ENCODE data around the gene ZBTB38. TPM values are rescaled to one million over a fixed set of nuclear protein-coding genes. Genes with fewer than 3 reads are reported as not detected.

The ZBTB38 gene
- total RNA-seq, 1 experiment from 2014 or later, result 46.7 TPM

DNA sequence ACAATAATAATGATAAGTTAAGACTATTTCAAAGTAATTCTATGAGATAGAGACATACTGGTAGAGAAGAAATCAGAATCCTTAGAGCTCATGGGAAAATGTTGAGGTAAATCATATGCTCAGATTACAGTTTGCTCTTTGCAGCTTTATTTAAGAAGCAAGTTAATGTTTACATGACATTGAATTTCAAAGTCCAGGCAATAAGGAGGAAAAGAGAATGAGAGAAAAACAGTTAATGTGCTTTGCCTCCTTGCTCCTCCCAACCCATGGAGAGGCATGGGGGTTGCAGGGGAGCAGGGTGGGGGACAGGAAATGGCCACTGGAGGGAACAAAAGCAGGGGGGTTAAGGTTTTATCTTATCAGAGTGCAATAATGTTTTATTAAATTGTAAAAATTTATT, 42.2 kb upstream of the ZBTB38 start:
- Histone ChIP-seq H3K9me3 (ENCODE audit: control insufficient read depth, insufficient read depth, low read depth, low read length) (no peaks in the 10 kb centered on the region), H3K27ac (ENCODE audit: low read length) (no peak overlapping the region), H3K36me3 (ENCODE audit: control insufficient read depth, insufficient read depth, low read length) (no peaks in the 10 kb centered on the region), H3K27me3 (ENCODE audit: control insufficient read depth, insufficient read depth, low read length) (no peaks in the 10 kb centered on the region), H3K4me1 (ENCODE audit: control insufficient read depth, insufficient read depth, low read length) (no peaks in the 10 kb centered on the region), H3K4me3 (ENCODE audit: low read depth in 2 of 2, low read length in 2 of 2) (no peak overlapping the region)
- POLR2A ChIA-PET, result no interaction called here
- in situ Hi-C loops (cut with HindIII; ENCODE audit: low pct_unique_long_range_greater_than_20kb, low sequenced_read_pairs) (no loop called here), intact Hi-C loops (cut with micrococcal nuclease; ENCODE audit: unreplicated experiment) (no loop called here)
- no peak for TF ChIP-seq TCF7L2 (IDR thresholded peaks at IDR 0.05; ENCODE audit: low read depth, low read length)
- no peak for TF ChIP-seq POLR2AphosphoS5 (IDR thresholded peaks at IDR 0.05; ENCODE audit: low read depth, low read length)
- no peak for TF ChIP-seq SIN3A (IDR thresholded peaks at IDR 0.05; ENCODE audit: borderline replicate concordance, insufficient read depth, low read depth, low read length)
- ATAC-seq (no peak), DNase-seq (ENCODE audit: low read depth, low spot score) (no peak)
- no TSS peak for BruUV-seq (replicated peaks)
- CTCF ChIA-PET, result interaction anchor here (0.6 kb wide), 1 partner anchor 42 kb away, joined by 3 read pairs; no protein-coding TSS in a partner anchor

DNA sequence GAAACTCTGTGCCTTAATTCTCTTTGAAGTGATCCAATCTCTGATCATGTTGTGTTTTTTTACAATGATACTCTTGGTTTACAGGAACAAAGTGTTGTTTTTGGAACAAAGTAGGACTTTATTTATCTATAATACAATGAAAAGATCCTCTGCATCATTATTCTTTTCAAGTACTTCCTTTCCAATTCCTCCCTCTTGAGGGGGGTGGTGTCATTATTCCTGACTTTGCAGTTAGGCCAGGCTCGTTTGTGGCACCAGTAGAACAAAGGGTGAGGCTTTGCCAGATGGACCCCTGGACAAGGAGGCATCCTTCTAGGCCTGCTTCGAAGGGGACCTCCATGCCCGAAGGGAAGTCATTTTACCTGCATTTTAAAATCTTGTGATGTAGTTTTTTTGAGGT, 41.7 kb upstream of the ZBTB38 start:
- no peak for ATAC-seq
- Histone ChIP-seq H3K36me3 (ENCODE audit: control insufficient read depth, insufficient read depth, low read length) (no peaks in the 10 kb centered on the region), H3K27me3 (ENCODE audit: control insufficient read depth, insufficient read depth, low read length) (no peaks in the 10 kb centered on the region), H3K27ac (ENCODE audit: low read length) (no peak overlapping the region), H3K4me3 (ENCODE audit: low read depth in 2 of 2, low read length in 2 of 2) (no peak overlapping the region), H3K9me3 (ENCODE audit: control insufficient read depth, insufficient read depth, low read depth, low read length) (no peaks in the 10 kb centered on the region), H3K4me1 (ENCODE audit: control insufficient read depth, insufficient read depth, low read length) (no peaks in the 10 kb centered on the region)
- CTCF ChIA-PET, result no interaction called here
- POLR2A ChIA-PET, result no interaction called here
- intact Hi-C loops (cut with micrococcal nuclease; ENCODE audit: unreplicated experiment), result no loop called here
- in situ Hi-C loops (cut with HindIII; ENCODE audit: low pct_unique_long_range_greater_than_20kb, low sequenced_read_pairs), result no loop called here
- BruUV-seq (replicated peaks), result no TSS peak
- no peak for TF ChIP-seq TCF7L2 (IDR thresholded peaks at IDR 0.05; ENCODE audit: low read depth, low read length)
- TF ChIP-seq, protein P1, sequence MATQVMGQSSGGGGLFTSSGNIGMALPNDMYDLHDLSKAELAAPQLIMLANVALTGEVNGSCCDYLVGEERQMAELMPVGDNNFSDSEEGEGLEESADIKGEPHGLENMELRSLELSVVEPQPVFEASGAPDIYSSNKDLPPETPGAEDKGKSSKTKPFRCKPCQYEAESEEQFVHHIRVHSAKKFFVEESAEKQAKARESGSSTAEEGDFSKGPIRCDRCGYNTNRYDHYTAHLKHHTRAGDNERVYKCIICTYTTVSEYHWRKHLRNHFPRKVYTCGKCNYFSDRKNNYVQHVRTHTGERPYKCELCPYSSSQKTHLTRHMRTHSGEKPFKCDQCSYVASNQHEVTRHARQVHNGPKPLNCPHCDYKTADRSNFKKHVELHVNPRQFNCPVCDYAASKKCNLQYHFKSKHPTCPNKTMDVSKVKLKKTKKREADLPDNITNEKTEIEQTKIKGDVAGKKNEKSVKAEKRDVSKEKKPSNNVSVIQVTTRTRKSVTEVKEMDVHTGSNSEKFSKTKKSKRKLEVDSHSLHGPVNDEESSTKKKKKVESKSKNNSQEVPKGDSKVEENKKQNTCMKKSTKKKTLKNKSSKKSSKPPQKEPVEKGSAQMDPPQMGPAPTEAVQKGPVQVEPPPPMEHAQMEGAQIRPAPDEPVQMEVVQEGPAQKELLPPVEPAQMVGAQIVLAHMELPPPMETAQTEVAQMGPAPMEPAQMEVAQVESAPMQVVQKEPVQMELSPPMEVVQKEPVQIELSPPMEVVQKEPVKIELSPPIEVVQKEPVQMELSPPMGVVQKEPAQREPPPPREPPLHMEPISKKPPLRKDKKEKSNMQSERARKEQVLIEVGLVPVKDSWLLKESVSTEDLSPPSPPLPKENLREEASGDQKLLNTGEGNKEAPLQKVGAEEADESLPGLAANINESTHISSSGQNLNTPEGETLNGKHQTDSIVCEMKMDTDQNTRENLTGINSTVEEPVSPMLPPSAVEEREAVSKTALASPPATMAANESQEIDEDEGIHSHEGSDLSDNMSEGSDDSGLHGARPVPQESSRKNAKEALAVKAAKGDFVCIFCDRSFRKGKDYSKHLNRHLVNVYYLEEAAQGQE (IDR thresholded peaks at IDR 0.05; ENCODE audit: insufficient read depth in 1 of 2, low read depth in 2 of 2, low read length in 1 of 2), result no peak
- no peak for TF ChIP-seq SIN3A (IDR thresholded peaks at IDR 0.05; ENCODE audit: borderline replicate concordance, insufficient read depth, low read depth, low read length)
- TF ChIP-seq POLR2AphosphoS5 (IDR thresholded peaks at IDR 0.05; ENCODE audit: low read depth, low read length), result no peak
- TF ChIP-seq, protein P2, sequence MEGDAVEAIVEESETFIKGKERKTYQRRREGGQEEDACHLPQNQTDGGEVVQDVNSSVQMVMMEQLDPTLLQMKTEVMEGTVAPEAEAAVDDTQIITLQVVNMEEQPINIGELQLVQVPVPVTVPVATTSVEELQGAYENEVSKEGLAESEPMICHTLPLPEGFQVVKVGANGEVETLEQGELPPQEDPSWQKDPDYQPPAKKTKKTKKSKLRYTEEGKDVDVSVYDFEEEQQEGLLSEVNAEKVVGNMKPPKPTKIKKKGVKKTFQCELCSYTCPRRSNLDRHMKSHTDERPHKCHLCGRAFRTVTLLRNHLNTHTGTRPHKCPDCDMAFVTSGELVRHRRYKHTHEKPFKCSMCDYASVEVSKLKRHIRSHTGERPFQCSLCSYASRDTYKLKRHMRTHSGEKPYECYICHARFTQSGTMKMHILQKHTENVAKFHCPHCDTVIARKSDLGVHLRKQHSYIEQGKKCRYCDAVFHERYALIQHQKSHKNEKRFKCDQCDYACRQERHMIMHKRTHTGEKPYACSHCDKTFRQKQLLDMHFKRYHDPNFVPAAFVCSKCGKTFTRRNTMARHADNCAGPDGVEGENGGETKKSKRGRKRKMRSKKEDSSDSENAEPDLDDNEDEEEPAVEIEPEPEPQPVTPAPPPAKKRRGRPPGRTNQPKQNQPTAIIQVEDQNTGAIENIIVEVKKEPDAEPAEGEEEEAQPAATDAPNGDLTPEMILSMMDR (IDR thresholded peaks at IDR 0.05), result no peak
- no peak for DNase-seq (ENCODE audit: low read depth, low spot score)

DNA sequence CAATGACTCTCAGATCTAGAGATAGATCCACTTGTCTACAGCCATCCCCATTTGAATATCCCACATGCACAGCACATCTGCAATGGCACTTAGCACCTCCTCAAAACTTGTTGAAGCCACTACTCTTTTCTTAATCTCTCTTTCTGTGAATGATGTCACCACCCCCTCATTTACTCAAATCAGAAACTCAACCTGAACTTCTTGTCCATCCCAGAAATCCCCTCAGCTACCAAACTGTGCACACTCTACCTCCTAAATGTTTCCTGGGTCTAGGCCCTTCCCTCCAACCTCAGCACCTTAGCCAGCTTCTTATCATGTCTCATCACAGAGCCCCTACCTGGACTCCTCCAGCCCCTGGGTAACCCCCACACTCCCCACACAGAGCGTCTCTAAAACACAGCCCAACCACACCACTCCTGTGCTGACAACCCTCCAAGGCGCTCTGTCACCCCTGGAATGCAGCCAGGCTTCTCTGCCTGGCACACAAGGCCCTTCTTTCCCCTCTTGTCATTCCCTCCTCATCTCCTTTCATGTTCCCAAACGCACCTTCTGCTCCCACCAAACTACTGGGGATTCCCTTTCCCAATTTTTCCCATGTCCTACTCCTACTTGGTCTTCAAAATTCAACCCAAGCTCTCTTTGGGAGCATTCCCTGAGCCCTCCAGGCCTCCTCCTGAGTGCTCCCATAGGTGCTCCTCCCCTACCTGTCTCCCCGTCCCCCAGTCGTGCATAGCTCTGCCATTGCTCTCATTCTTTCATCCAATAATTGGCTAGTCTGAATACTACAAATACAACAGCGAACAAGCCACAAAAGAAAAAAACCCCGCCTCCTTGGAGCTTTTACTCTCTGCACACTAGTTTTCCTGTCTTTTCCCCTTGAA, 39.8 kb upstream of the ZBTB38 start:
- in situ Hi-C loops (cut with HindIII; ENCODE audit: low pct_unique_long_range_greater_than_20kb, low sequenced_read_pairs), result no loop called here
- no TSS peak for BruUV-seq (replicated peaks)
- no peak overlapping the region for H3K27ac ChIP-seq (ENCODE audit: low read length)
- no peaks in the 10 kb centered on the region for H3K27me3 ChIP-seq (ENCODE audit: control insufficient read depth, insufficient read depth, low read length)
- no peak overlapping the region for H3K4me3 ChIP-seq (ENCODE audit: low read depth in 2 of 2, low read length in 2 of 2)
- ChIA-PET CTCF (no interaction called here), POLR2A (no interaction called here)
- TF ChIP-seq POLR2AphosphoS5 (IDR thresholded peaks at IDR 0.05; ENCODE audit: low read depth, low read length) (no peak), TCF7L2 (IDR thresholded peaks at IDR 0.05; ENCODE audit: low read depth, low read length) (no peak), SIN3A (IDR thresholded peaks at IDR 0.05; ENCODE audit: borderline replicate concordance, insufficient read depth, low read depth, low read length) (no peak)
- TF ChIP-seq, protein P1 (IDR thresholded peaks at IDR 0.05; ENCODE audit: insufficient read depth in 1 of 2, low read depth in 2 of 2, low read length in 1 of 2), result no peak
- TF ChIP-seq, protein P2 (IDR thresholded peaks at IDR 0.05), result no peak
- DNase-seq (ENCODE audit: low read depth, low spot score) (no peak), ATAC-seq (no peak)
- intact Hi-C loops (cut with micrococcal nuclease; ENCODE audit: unreplicated experiment), result no loop called here
- no peaks in the 10 kb centered on the region for H3K4me1 ChIP-seq (ENCODE audit: control insufficient read depth, insufficient read depth, low read length)
- H3K36me3 ChIP-seq (ENCODE audit: control insufficient read depth, insufficient read depth, low read length), result no peaks in the 10 kb centered on the region
- H3K9me3 ChIP-seq (ENCODE audit: control insufficient read depth, insufficient read depth, low read depth, low read length), result no peaks in the 10 kb centered on the region
